ENCODE measurements around the gene TIMM23. TPM values are rescaled to one million over a fixed set of nuclear protein-coding genes. Genes with fewer than 3 reads are reported as not detected.

Gene TIMM23
- total and polyA plus RNA-seq, 2 of the 4 experiments (the other 2 are of a cell fraction), result 82.4 to 86.2 TPM

- Histone ChIP-seq H3K4me1 (ENCODE audit: control insufficient read depth, insufficient read depth, low read length) (no peaks in the 10 kb centered on the region), H2BK15ac (ENCODE audit: low read depth, low read length) (no peak overlapping the region), H3K18ac (ENCODE audit: low read depth, low read length) (no peak overlapping the region), H4K5ac (ENCODE audit: low read depth, low read length) (no peak overlapping the region), H4K20me1 (ENCODE audit: insufficient read depth, low read length) (no peaks in the 10 kb centered on the region), H2AFZ (replicated peaks; ENCODE audit: low read length, poor library complexity) (no peak overlapping the region), H2AK5ac (ENCODE audit: low read depth, low read length) (no peak overlapping the region), H3K56ac (ENCODE audit: extremely low read depth, insufficient read depth, low read length) (no peak overlapping the region), H3K14ac (replicated peaks; ENCODE audit: low read depth, low read length) (no peak overlapping the region), H3K4me2 (ENCODE audit: low read depth, low read length) (no peak overlapping the region), H2BK5ac (ENCODE audit: low read depth, low read length, poor library complexity, severe bottlenecking) (no peak overlapping the region), H3K23ac (ENCODE audit: low read depth, low read length) (no peak overlapping the region), H3K4me3 (ENCODE audit: insufficient read depth, low read depth, low read length) (no peak overlapping the region), H3K9me1 (ENCODE audit: insufficient read depth, low read length) (no peaks in the 10 kb centered on the region), H4K8ac (ENCODE audit: low read depth in 2 of 2, low read length in 2 of 2) (no peak overlapping the region), H3K36me3 (ENCODE audit: control insufficient read depth, insufficient read depth, low read length) (no peaks in the 10 kb centered on the region), H2AK9ac (replicated peaks; ENCODE audit: low read depth, low read length, poor library complexity) (no peak overlapping the region), H3K27me3 (ENCODE audit: control insufficient read depth, insufficient read depth, low read length) (peaks cover 41% of the 10 kb centered on the region), H3K9me3 (ENCODE audit: control insufficient read depth, insufficient read depth, low read length) (no peaks in the 10 kb centered on the region), H3K79me1 (ENCODE audit: low read depth in 1 of 2, low read length in 2 of 2) (no peaks in the 10 kb centered on the region), H2BK120ac (ENCODE audit: low read depth, low read length) (no peak overlapping the region), H3K27ac (ENCODE audit: insufficient read depth, low read length) (no peak overlapping the region), H4K91ac (ENCODE audit: insufficient read depth, low read depth, low read length) (no peak overlapping the region), H3K4ac (ENCODE audit: low read depth, low read length) (no peak overlapping the region), H2BK20ac (ENCODE audit: low read depth, low read length) (no peak overlapping the region), H3K9ac (ENCODE audit: low read depth, low read length) (no peak overlapping the region)
- ChIA-PET POLR2A (ENCODE audit: unreplicated experiment) (no interaction called here), CTCF (no interaction called here)
- in situ Hi-C loops (cut with MboI; ENCODE audit: low sequenced_read_pairs) (no loop called here), dilution Hi-C loops (cut with HindIII; ENCODE audit: low sequenced_read_pairs, unreplicated experiment) (no loop called here), intact Hi-C loops (cut with micrococcal nuclease) (no loop called here)
- no peak for DNase-seq
- TF ChIP-seq CHD1 (IDR thresholded peaks at IDR 0.05; ENCODE audit: low read depth, low read length) (no peak), MAZ (IDR thresholded peaks at IDR 0.05; ENCODE audit: borderline replicate concordance, low read depth, low read length) (no peak), RFX5 (IDR thresholded peaks at IDR 0.05; ENCODE audit: low read depth, low read length) (no peak), RAD21 (IDR thresholded peaks at IDR 0.05; ENCODE audit: low read length) (no peak), MXI1 (IDR thresholded peaks at IDR 0.05; ENCODE audit: borderline replicate concordance, low read depth, low read length) (no peak), POLR2A (IDR thresholded peaks at IDR 0.05; ENCODE audit: low read depth, low read length) (no peak), RCOR1 (IDR thresholded peaks at IDR 0.05; ENCODE audit: insufficient replicate concordance, low read length) (no peak), CEBPB (IDR thresholded peaks at IDR 0.05; ENCODE audit: low read depth, low read length) (no peak), CTCF (conservative IDR thresholded peaks at IDR 0.05; ENCODE audit: low read depth, low read length) (no peak), MAFK (IDR thresholded peaks at IDR 0.05; ENCODE audit: low read depth, low read length) (no peak), SMC3 (IDR thresholded peaks at IDR 0.05; ENCODE audit: low read depth, low read length) (no peak), NFE2L2 (IDR thresholded peaks at IDR 0.05; ENCODE audit: low read depth, low read length) (no peak), FOS (IDR thresholded peaks at IDR 0.05; ENCODE audit: low read depth, low read length) (no peak), BHLHE40 (IDR thresholded peaks at IDR 0.05; ENCODE audit: low read depth, low read length) (no peak)
- TF ChIP-seq, protein P1, sequence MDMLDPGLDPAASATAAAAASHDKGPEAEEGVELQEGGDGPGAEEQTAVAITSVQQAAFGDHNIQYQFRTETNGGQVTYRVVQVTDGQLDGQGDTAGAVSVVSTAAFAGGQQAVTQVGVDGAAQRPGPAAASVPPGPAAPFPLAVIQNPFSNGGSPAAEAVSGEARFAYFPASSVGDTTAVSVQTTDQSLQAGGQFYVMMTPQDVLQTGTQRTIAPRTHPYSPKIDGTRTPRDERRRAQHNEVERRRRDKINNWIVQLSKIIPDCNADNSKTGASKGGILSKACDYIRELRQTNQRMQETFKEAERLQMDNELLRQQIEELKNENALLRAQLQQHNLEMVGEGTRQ (IDR thresholded peaks at IDR 0.05; ENCODE audit: low read depth, low read length), result no peak
- TF ChIP-seq, protein P2, sequence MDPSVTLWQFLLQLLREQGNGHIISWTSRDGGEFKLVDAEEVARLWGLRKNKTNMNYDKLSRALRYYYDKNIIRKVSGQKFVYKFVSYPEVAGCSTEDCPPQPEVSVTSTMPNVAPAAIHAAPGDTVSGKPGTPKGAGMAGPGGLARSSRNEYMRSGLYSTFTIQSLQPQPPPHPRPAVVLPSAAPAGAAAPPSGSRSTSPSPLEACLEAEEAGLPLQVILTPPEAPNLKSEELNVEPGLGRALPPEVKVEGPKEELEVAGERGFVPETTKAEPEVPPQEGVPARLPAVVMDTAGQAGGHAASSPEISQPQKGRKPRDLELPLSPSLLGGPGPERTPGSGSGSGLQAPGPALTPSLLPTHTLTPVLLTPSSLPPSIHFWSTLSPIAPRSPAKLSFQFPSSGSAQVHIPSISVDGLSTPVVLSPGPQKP (IDR thresholded peaks at IDR 0.05; ENCODE audit: borderline replicate concordance, low read depth, low read length), result no peak
- no TSS peak for BruUV-seq (replicated peaks)
- 36% methylated on average over 3 of the region's 11 CpGs; no CpG with 5 or more reads in 1 of the 2 experiments for WGBS, 2 experiments (ENCODE audit: extremely low coverage in 2 of 2, insufficient read length in 1 of 2)
- peak; percentile 32; the same call in 1 of the 2 replicates for ATAC-seq (ENCODE audit: low read depth)
Measured at GRCh38 chr10:46050941-46051623, 78.8 kb downstream of the TIMM23 start.
